AG09309 (cell line): ENCODE data around the gene SMIM1.

ENCODE experiments used
- DNase-seq: peaks from one replicate; pipeline ENCODE4 v3.0.0-alpha.2; 2010; ENCODE audit warnings: low read depth
- H3K4me3 ChIP-seq: 2 replicates; pipeline ENCODE4 v1.5.1; 2011; ENCODE audit warnings: mild to moderate bottlenecking, low read depth, low read length, moderate library complexity; ENCODE audit not compliant: control insufficient read depth
- TF ChIP-seq, protein P1 (sequence below): IDR thresholded peaks from 2 replicates; pipeline ENCODE4 v1.5.1; 2011; ENCODE audit warnings: mild to moderate bottlenecking, low read depth, low read length, inconsistent platforms; ENCODE audit not compliant: insufficient read depth, control insufficient read depth; ENCODE audit errors: missing control alignments

Gene SMIM1

DNA sequence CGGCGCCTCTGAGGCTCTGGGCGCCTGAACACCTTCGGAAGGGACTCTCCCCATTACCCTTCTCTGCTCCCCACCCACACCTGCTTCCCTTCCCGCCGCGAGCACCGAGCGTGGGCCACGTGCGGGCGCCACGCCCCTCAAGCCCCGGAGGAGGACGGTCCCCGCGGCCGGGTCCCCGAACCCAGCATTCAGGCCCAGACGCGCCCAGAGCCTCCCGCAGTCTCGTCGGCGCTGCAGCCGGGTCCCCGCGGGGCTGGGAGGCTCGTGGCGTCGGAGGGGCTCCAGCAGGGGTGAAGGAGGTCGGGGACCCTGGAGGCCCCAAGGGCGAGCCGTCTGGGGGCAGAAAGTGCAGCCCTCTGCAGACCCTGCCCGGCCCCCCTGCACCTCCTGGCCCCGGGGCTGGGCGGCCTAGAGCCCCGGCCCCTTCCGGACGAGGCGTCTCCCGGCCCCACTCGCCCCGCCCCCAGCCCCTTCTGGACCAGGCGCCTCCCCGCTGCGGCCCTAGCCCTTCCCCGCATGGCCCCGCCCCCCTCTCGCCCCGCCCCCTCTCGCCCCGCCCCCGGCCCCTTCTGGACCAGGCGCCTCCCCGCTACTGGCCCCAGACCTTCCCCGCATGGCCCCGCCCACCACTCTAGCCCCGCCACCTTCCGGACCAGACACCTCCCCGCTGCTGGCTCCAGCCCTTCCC is 378 bp upstream of the SMIM1 start:
- peak overlapping the region; percentile 38 for H3K4me3 ChIP-seq
- TF ChIP-seq, protein P1, sequence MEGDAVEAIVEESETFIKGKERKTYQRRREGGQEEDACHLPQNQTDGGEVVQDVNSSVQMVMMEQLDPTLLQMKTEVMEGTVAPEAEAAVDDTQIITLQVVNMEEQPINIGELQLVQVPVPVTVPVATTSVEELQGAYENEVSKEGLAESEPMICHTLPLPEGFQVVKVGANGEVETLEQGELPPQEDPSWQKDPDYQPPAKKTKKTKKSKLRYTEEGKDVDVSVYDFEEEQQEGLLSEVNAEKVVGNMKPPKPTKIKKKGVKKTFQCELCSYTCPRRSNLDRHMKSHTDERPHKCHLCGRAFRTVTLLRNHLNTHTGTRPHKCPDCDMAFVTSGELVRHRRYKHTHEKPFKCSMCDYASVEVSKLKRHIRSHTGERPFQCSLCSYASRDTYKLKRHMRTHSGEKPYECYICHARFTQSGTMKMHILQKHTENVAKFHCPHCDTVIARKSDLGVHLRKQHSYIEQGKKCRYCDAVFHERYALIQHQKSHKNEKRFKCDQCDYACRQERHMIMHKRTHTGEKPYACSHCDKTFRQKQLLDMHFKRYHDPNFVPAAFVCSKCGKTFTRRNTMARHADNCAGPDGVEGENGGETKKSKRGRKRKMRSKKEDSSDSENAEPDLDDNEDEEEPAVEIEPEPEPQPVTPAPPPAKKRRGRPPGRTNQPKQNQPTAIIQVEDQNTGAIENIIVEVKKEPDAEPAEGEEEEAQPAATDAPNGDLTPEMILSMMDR: no peak
- DNase-seq: no peak

GRCh38 chr1:3773572-3774275 is 1.2 kb downstream of the SMIM1 start:
- DNase-seq: no peak
- TF ChIP-seq, protein P1: no peak
- no peak overlapping the region for H3K4me3 ChIP-seq

GRCh38 chr1:3774276-3774945 is 1.9 kb downstream of the SMIM1 start:
- DNase-seq: no peak
- no peak overlapping the region for H3K4me3 ChIP-seq
- TF ChIP-seq, protein P1: no peak

- no peak for DNase-seq
- H3K4me3 ChIP-seq: no peak overlapping the region
- TF ChIP-seq, protein P1: no peak
Measured at GRCh38 chr1:3774946-3775489, 2.5 kb downstream of the SMIM1 start.

- TF ChIP-seq, protein P1: no peak
- no peak for DNase-seq
Measured at GRCh38 chr1:3775490-3776230, 3.1 kb downstream of the SMIM1 start.

More at GRCh38 chr1:3775490-3776230, 3.1 kb downstream of the SMIM1 start:
- no peak overlapping the region for H3K4me3 ChIP-seq
